OCI-LY3 (cell line): ENCODE measurements around the gene KDM8.

Source experiments
- H2AFZ ChIP-seq: fragments of 200-600, 300-600 bp; shearing (Covaris generic); 2 replicates; pipeline ENCODE4 v1.6.0; 2014; ENCODE audit warnings: antibody characterized with exemption, low read depth, low read length
- H3K27ac ChIP-seq: fragments of 200-600, 300-600 bp; sonication (generic); 2 replicates; pipeline ENCODE4 v1.5.1; 2014; ENCODE audit warnings: mild to moderate bottlenecking, low read length, moderate library complexity, mixed read lengths
- H3K27me3 ChIP-seq: fragments of 200-600, 300-600 bp; sonication (generic); 2 replicates; pipeline ENCODE4 v1.6.1; 2014; ENCODE audit warnings: low read depth, low read length, mixed read lengths
- H3K36me3 ChIP-seq: fragments of 200-600, 300-600 bp; sonication (generic); replicated peaks from 2 replicates; pipeline ENCODE3; 2014; ENCODE audit warnings: low read depth, low read length, mixed read lengths
- H3K4me1 ChIP-seq: fragments of 300-600, 200-600 bp; sonication (generic); 2 replicates; pipeline ENCODE4 v1.6.1; 2014; ENCODE audit warnings: low read length, mixed read lengths
- H3K4me2 ChIP-seq: fragments of 200-600, 300-600 bp; sonication (generic); 2 replicates; pipeline ENCODE4 v1.6.1; 2014; ENCODE audit warnings: low read length, mixed read lengths
- H3K4me3 ChIP-seq: fragments of 300-600, 200-600 bp; sonication (generic); 2 replicates; pipeline ENCODE4 v1.5.1; 2014; ENCODE audit warnings: antibody characterized with exemption, mild to moderate bottlenecking, low read length, moderate library complexity
- H3K79me2 ChIP-seq: fragments of 300-600, 200-600 bp; shearing (Covaris generic); 2 replicates; pipeline ENCODE4 v1.6.1; 2014; ENCODE audit warnings: mild to moderate bottlenecking, low read length, mixed read lengths
- H3K9ac ChIP-seq: fragments of 300-600, 200-600 bp; shearing (Covaris generic); 2 replicates; pipeline ENCODE4 v1.6.0; 2014; ENCODE audit warnings: mild to moderate bottlenecking, low read length, moderate library complexity
- H3K9me3 ChIP-seq: fragments of 200-600, 300-600 bp; shearing (Covaris generic); 2 replicates; pipeline ENCODE4 v1.6.1; 2014; ENCODE audit warnings: low read length, mixed read lengths; ENCODE audit not compliant: insufficient read depth
- H4K20me1 ChIP-seq: fragments of 200-600, 300-600 bp; sonication (generic); 2 replicates; pipeline ENCODE4 v1.6.1; 2016; ENCODE audit warnings: low read length, mixed read lengths; ENCODE audit not compliant: insufficient read depth
- EZH2phosphoT487 ChIP-seq: fragments of 200-600 bp; shearing (Covaris generic); IDR thresholded peaks from 2 replicates; pipeline ENCODE4 v1.6.1; 2018; ENCODE audit warnings: antibody characterized with exemption, mixed run types, low read depth
- TF ChIP-seq, protein P1 (sequence below): fragments of 200-600, 300-600 bp; sonication (generic); IDR thresholded peaks from 2 replicates; pipeline ENCODE4 v1.5.1; 2014; ENCODE audit warnings: antibody characterized with exemption, low read length, low read depth

KDM8 gene

DNA sequence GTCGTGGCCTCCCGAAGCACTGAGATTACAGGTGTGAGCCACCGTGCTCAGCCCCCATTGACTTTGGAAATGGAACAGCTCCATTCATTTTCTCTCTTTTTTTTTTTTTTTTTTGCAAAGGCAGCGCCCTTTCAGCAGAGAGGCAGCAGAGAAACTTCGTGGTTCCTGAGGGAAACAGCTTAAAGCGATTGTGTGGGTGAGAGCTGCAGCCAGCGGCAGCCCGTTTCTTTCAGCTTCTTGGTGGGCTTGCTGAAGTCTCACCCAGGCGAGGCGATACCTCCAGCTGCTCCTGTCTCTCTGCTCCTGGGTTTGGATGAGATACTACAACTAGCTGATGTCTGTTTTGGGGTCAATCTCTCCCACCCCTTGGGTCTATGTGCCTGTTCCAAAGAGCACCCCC lies 7.7 kb downstream of the KDM8 start:
- Histone ChIP-seq H3K9ac (no peak overlapping the region), H3K4me1 (no peaks in the 10 kb centered on the region), H3K36me3 (peaks cover 3% of the 10 kb centered on the region), H3K4me2 (no peak overlapping the region), H3K9me3 (no peaks in the 10 kb centered on the region), H3K79me2 (no peaks in the 10 kb centered on the region), H4K20me1 (no peaks in the 10 kb centered on the region), H2AFZ (no peak overlapping the region), H3K4me3 (no peak overlapping the region), H3K27me3 (no peaks in the 10 kb centered on the region), H3K27ac (no peak overlapping the region)
- TF ChIP-seq EZH2phosphoT487 = no peak
- TF ChIP-seq, protein P1, sequence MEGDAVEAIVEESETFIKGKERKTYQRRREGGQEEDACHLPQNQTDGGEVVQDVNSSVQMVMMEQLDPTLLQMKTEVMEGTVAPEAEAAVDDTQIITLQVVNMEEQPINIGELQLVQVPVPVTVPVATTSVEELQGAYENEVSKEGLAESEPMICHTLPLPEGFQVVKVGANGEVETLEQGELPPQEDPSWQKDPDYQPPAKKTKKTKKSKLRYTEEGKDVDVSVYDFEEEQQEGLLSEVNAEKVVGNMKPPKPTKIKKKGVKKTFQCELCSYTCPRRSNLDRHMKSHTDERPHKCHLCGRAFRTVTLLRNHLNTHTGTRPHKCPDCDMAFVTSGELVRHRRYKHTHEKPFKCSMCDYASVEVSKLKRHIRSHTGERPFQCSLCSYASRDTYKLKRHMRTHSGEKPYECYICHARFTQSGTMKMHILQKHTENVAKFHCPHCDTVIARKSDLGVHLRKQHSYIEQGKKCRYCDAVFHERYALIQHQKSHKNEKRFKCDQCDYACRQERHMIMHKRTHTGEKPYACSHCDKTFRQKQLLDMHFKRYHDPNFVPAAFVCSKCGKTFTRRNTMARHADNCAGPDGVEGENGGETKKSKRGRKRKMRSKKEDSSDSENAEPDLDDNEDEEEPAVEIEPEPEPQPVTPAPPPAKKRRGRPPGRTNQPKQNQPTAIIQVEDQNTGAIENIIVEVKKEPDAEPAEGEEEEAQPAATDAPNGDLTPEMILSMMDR = no peak

DNA sequence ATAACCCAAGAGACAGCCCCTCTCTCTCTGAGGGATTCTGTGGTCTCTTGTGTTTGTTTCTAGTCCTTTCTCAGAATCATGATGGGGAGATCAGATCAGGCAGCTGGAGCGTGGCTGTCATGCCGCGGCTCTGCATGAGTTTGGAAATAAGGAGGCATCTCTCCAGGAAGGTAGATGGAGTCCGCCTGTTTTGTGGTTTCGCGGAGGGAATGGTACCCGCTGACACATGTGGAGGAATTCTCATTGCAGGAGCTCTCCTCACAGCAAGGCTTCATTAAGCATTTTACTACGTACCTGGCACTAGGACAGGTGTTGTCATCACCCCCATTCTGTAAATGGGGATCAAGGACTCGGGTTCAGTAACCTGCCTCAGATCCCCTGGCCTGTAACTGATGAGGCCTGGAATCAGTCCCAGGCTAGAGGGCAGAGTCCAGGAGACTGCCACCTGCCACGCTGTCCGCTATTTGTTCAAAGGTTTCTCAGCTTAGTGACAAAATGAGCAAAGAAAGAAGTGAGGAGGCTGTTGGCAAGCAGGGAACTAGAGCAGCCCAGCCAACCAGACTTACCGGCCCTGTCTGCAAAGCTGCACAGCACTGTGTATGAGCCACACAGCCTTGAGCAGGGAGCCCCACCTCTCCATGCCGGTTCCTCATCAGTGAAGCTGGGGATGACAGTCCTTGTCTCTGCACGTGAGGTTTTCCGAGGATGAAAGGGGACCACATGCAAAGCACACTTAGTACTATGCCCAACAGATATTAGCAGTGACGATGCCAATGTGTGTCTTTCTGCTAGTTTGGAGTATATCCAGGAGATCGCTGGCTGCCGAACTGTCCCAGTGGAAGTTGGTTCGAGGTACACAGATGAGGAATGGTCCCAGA lies 11.0 kb downstream of the KDM8 start:
- TF ChIP-seq, protein P1 = no peak
- no peak for TF ChIP-seq EZH2phosphoT487
- Histone ChIP-seq H3K27ac (no peak overlapping the region), H3K4me3 (no peak overlapping the region), H3K27me3 (no peaks in the 10 kb centered on the region), H2AFZ (no peak overlapping the region), H3K9ac (no peak overlapping the region), H4K20me1 (no peaks in the 10 kb centered on the region), H3K36me3 (peaks cover 3% of the 10 kb centered on the region), H3K79me2 (no peaks in the 10 kb centered on the region), H3K4me2 (no peak overlapping the region), H3K9me3 (no peaks in the 10 kb centered on the region), H3K4me1 (no peaks in the 10 kb centered on the region)

DNA sequence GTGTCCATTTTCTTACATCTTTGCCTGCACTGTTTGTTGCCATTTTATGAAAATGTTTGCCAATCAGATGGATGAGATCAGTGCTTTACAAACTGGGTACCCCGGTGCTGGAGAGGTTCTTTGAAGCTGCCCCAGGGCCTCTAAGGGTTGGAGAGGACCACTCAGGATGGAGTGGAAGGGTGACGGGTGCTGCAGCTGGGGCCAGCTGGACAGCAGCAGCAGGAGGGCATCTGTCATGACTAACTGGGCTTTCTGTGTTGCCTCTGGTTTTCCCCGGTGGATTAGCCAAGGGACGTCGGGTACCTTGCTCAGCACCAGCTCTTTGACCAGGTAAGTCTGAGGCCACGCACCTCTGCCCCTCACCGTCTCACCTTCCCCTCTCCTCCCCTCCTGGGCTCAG lies 12.3 kb downstream of the KDM8 start:
- TF ChIP-seq, protein P1 = no peak
- TF ChIP-seq EZH2phosphoT487 = no peak
- no peaks in the 10 kb centered on the region for H3K9me3 ChIP-seq
- H3K27ac ChIP-seq = no peak overlapping the region
- H2AFZ ChIP-seq = no peak overlapping the region
- no peaks in the 10 kb centered on the region for H3K27me3 ChIP-seq
- H3K4me1 ChIP-seq = no peaks in the 10 kb centered on the region
- H4K20me1 ChIP-seq = no peaks in the 10 kb centered on the region
- H3K9ac ChIP-seq = no peak overlapping the region
- no peak overlapping the region for H3K4me2 ChIP-seq
- H3K4me3 ChIP-seq = no peak overlapping the region
- H3K36me3 ChIP-seq = peaks cover 3% of the 10 kb centered on the region
- no peaks in the 10 kb centered on the region for H3K79me2 ChIP-seq

DNA sequence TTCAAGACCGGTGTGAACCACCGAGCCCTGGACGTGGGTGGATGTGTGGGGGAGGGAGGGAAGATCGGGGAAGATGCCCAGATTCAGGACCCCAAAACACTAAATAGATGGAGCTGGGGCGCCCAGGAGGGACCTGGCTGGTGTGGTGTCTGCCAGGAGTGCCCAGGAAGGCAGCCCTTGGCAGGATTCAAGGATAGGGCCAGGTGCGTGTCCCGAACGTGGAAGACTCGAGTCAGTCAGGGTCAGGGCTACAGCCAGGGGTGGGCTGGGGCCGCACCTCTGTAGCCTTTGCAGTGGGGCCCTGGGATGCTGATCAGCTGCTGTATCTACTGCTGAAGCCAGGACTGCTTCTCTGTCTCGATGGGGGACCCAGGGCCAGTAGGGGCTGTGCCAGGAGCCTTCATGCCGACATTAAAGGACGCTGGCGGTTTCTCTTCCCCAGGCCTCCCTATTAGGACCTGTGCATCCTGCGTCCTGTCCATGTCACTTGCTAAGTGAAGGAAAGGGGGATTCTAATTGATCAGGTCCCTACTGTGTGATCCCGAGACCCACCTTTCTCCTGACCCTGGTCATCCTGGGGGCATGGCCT lies 13.1 kb downstream of the KDM8 start:
- no peak overlapping the region for H3K27ac ChIP-seq
- no peaks in the 10 kb centered on the region for H3K4me1 ChIP-seq
- no peak overlapping the region for H3K9ac ChIP-seq
- no peak overlapping the region for H3K4me2 ChIP-seq
- no peaks in the 10 kb centered on the region for H4K20me1 ChIP-seq
- no peaks in the 10 kb centered on the region for H3K27me3 ChIP-seq
- no peaks in the 10 kb centered on the region for H3K9me3 ChIP-seq
- no peak overlapping the region for H2AFZ ChIP-seq
- H3K36me3 ChIP-seq = no peaks in the 10 kb centered on the region
- no peaks in the 10 kb centered on the region for H3K79me2 ChIP-seq
- no peak overlapping the region for H3K4me3 ChIP-seq
- TF ChIP-seq EZH2phosphoT487 = no peak
- TF ChIP-seq, protein P1 = no peak
